ENCODE data around the gene MSANTD7.

DNA sequence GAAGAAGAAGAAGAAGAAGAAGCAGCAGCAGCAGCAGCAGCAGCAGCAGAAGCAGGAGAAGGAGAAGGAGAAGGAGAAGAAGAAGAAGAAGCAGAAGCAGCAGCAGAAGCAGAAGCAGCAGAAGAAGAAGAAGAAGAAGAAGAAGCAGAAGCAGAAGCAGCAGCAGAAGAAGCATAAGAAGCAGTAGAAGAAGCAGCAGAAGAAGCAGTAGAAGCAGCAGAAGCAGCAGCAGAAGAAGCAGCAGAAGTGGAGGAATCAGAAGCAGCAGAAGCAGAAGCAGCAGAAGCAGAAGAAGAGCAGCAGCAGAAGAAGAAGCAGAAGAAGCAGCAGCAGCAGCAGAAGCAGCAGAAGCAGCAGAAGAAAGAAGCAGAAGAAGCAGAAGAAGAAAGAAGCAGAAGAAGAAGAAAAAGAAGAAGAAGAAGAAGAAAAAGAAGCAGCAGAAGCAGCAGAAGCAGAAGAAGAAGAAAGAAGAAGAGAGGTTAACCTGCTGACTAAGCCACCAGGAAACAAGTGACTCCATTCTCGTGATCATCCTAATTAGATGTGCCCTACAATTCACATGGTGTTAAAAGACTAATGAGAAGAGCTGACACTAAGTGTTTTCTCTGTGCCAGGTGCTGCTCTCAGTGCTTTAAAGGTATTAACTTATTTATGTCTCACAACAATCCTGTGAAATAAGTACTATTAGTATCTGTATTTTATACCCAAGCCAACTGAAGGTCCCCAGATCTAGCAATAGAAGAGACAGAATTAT is 11.9 kb upstream of the MSANTD7 start:
- no peak for TF ChIP-seq POLR2AphosphoS5 (IDR thresholded peaks at IDR 0.05; ENCODE audit: low read depth, low read length)
- TF ChIP-seq TAF1 (IDR thresholded peaks at IDR 0.05; ENCODE audit: low read depth, low read length): no peak
